H1 (cell line): ENCODE results near the gene GLE1. TPM values are rescaled to one million over a fixed set of nuclear protein-coding genes. Genes with fewer than 3 reads are reported as not detected.

Experiments used
- CTCF ChIA-PET: fragments of 300-600 bp; sonication (Branson Sonifier 250); formaldehyde crosslinking; loops from one replicate; lab custom pipeline; 2021; ENCODE audit not compliant: partially characterized antibody; lab: Charles Lee
- POLR2A ChIA-PET: fragments of 300-600 bp; sonication (Branson Sonifier 250); formaldehyde crosslinking; loops from one replicate; lab custom pipeline; 2021; ENCODE audit warnings: inconsistent platforms; ENCODE audit not compliant: partially characterized antibody; lab: Charles Lee
- DNase-seq, 2 experiments: peaks; one replicate each; pipeline versions ENCODE4 v3.0.0 to v3.0.0-alpha.2; 2010 to 2022; ENCODE audit warnings: low spot score in 2 of 2, low read depth in 1 of 2, mixed read lengths in 1 of 2
- FAIRE-seq: peaks from 2 replicates; lab custom pipeline; 2011; peaks lifted over from hg19 to GRCh38; lab: Jason Lieb, UNC
- H2AFZ ChIP-seq: 2 replicates; pipeline ENCODE4 v1.8.1; 2012; ENCODE audit warnings: low read length, inconsistent platforms
- H2AK5ac ChIP-seq: 2 replicates; pipeline ENCODE4 v1.6.1; 2013; ENCODE audit warnings: low read depth, low read length
- H2BK120ac ChIP-seq: replicated peaks from 2 replicates; pipeline ENCODE3; 2013; ENCODE audit warnings: low read depth, low read length, inconsistent platforms
- H2BK12ac ChIP-seq: 2 replicates; pipeline ENCODE4 v1.6.1; 2013; ENCODE audit warnings: low read depth, low read length
- H2BK15ac ChIP-seq: 2 replicates; pipeline ENCODE4 v1.6.1; 2013; ENCODE audit warnings: low read length
- H2BK20ac ChIP-seq: 2 replicates; pipeline ENCODE4 v1.6.1; 2013; ENCODE audit warnings: low read length
- H2BK5ac ChIP-seq: 2 replicates; pipeline ENCODE4 v1.6.1; 2013; ENCODE audit warnings: low read depth, low read length
- H3K14ac ChIP-seq: 2 replicates; pipeline ENCODE4 v1.6.1; 2013; ENCODE audit warnings: inconsistent platforms; ENCODE audit not compliant: insufficient read length
- H3K18ac ChIP-seq: 2 replicates; pipeline ENCODE4 v1.6.1; 2013; ENCODE audit warnings: low read length; ENCODE audit errors: extremely low read depth
- H3K23ac ChIP-seq: 2 replicates; pipeline ENCODE4 v1.6.1; 2013; ENCODE audit warnings: inconsistent platforms; ENCODE audit not compliant: insufficient read length
- H3K23me2 ChIP-seq: 2 replicates; pipeline ENCODE4 v1.6.1; 2013; ENCODE audit warnings: low read depth, low read length
- H3K27ac ChIP-seq: 2 replicates; pipeline ENCODE4 v1.6.1; 2011; ENCODE audit warnings: low read depth, low read length, inconsistent platforms
- H3K27me3 ChIP-seq, 4 experiments: replicated peaks in 1 of 4; 1 replicate in 1 of 4; 2 replicates in 3 of 4; pipeline versions ENCODE4 v1.6.1 to v1.8.1; 2011 to 2013; ENCODE audit warnings: low read length in 3 of 4, mild to moderate bottlenecking in 3 of 4, inconsistent platforms in 2 of 4, mixed read lengths in 2 of 4, moderate library complexity in 1 of 4; ENCODE audit not compliant: control insufficient read depth in 3 of 4, insufficient read depth in 3 of 4; ENCODE audit errors: extremely low read depth in 1 of 4
- H3K36me3 ChIP-seq, 4 experiments: 2 replicates each; pipeline versions ENCODE4 v1.6.1 to v1.8.1; 2011 to 2013; ENCODE audit warnings: mild to moderate bottlenecking in 4 of 4, low read length in 3 of 4, moderate library complexity in 2 of 4, control low read depth in 1 of 4, inconsistent platforms in 1 of 4; ENCODE audit not compliant: insufficient read depth in 4 of 4, control insufficient read depth in 2 of 4
- H3K4ac ChIP-seq: replicated peaks from 2 replicates; pipeline ENCODE3; 2013; ENCODE audit warnings: low read length, low read depth, mixed read lengths, inconsistent platforms; ENCODE audit not compliant: insufficient read length
- H3K4me1 ChIP-seq, 4 experiments: replicated peaks in 1 of 4; 1 replicate in 1 of 4; 2 replicates in 3 of 4; pipeline versions ENCODE4 v1.6.1 to v1.8.1; 2011 to 2013; ENCODE audit warnings: low read length in 3 of 4, inconsistent platforms in 2 of 4, mixed read lengths in 1 of 4; ENCODE audit not compliant: insufficient read depth in 4 of 4, control insufficient read depth in 3 of 4
- H3K4me2 ChIP-seq, 2 experiments: 2 replicates each; pipeline versions ENCODE4 v1.6.1 to v1.8.1; 2011 to 2013; ENCODE audit warnings: low read depth in 2 of 2, low read length in 2 of 2, control low read depth in 1 of 2, inconsistent platforms in 1 of 2, mild to moderate bottlenecking in 1 of 2; ENCODE audit not compliant: insufficient read depth in 1 of 2
- H3K4me3 ChIP-seq, 4 experiments: fragments of 200-600, 300-600 bp in 1 of 4; sonication (generic), shearing (Covaris generic), sonication (Bioruptor Twin) in 1 of 4; 2 replicates each; pipeline versions ENCODE4 v1.5.1 to v1.8.1; 2011 to 2016; ENCODE audit warnings: low read length in 4 of 4, low read depth in 3 of 4, control low read depth in 2 of 4, inconsistent platforms in 2 of 4, mild to moderate bottlenecking in 2 of 4, mixed read lengths in 1 of 4, moderate library complexity in 1 of 4; ENCODE audit not compliant: insufficient read depth in 2 of 4; ENCODE audit errors: extremely low read depth in 1 of 4
- H3K56ac ChIP-seq: replicated peaks from 2 replicates; pipeline ENCODE3; 2013; ENCODE audit warnings: low read depth, mild to moderate bottlenecking, mixed read lengths, low read length, inconsistent platforms; ENCODE audit not compliant: insufficient read length
- H3K79me1 ChIP-seq: 2 replicates; pipeline ENCODE4 v1.6.1; 2013; ENCODE audit warnings: low read depth, low read length, control low read depth
- H3K79me2 ChIP-seq, 2 experiments: 2 replicates each; pipeline versions ENCODE4 v1.6.1 to v1.8.1; 2012 to 2013; ENCODE audit warnings: low read length in 2 of 2, mild to moderate bottlenecking in 2 of 2, inconsistent platforms in 1 of 2; ENCODE audit not compliant: insufficient read depth in 2 of 2, control insufficient read depth in 1 of 2
- H3K9ac ChIP-seq, 4 experiments: replicated peaks in 1 of 4; 1 replicate in 1 of 4; 2 replicates in 3 of 4; pipeline versions ENCODE4 v1.6.1 to v1.8.1; 2011 to 2013; ENCODE audit warnings: low read depth in 3 of 4, low read length in 3 of 4, control low read depth in 2 of 4, mild to moderate bottlenecking in 2 of 4, moderate library complexity in 2 of 4, inconsistent platforms in 1 of 4; ENCODE audit errors: extremely low read depth in 1 of 4
- H3K9me3 ChIP-seq, 2 experiments: 2 replicates each; pipeline versions ENCODE4 v1.6.1 to v1.8.1; 2012 to 2013; ENCODE audit warnings: mild to moderate bottlenecking in 2 of 2, moderate library complexity in 2 of 2, control low read depth in 1 of 2, inconsistent platforms in 1 of 2, low read depth in 1 of 2, low read length in 1 of 2, mixed read lengths in 1 of 2; ENCODE audit not compliant: insufficient read depth in 2 of 2
- H4K20me1 ChIP-seq, 2 experiments: replicated peaks in 1 of 2; 2 replicates each; pipeline versions ENCODE3 to v1.8.1; 2011 to 2013; ENCODE audit warnings: inconsistent platforms in 2 of 2, low read length in 2 of 2, mild to moderate bottlenecking in 1 of 2; ENCODE audit not compliant: insufficient read depth in 2 of 2, control insufficient read depth in 1 of 2
- H4K5ac ChIP-seq: 2 replicates; pipeline ENCODE4 v1.6.1; 2013; ENCODE audit warnings: low read length, low read depth, mixed read lengths, inconsistent platforms; ENCODE audit not compliant: insufficient read length
- H4K8ac ChIP-seq: 2 replicates; pipeline ENCODE4 v1.8.0; 2013; ENCODE audit warnings: mild to moderate bottlenecking, moderate library complexity, low read length, inconsistent platforms; ENCODE audit not compliant: insufficient read depth; ENCODE audit errors: extremely low read depth
- H4K91ac ChIP-seq: replicated peaks from 2 replicates; pipeline ENCODE3; 2013; ENCODE audit warnings: low read length, mixed read lengths, inconsistent platforms; ENCODE audit not compliant: insufficient read length
- BCL11A ChIP-seq, 2 experiments: IDR thresholded peaks; one replicate each; pipeline ENCODE4 v1.6.1; 2011; ENCODE audit warnings: low read depth in 2 of 2, low read length in 2 of 2, mild to moderate bottlenecking in 2 of 2
- CHD1 ChIP-seq: IDR thresholded peaks from 2 replicates; pipeline ENCODE4 v1.6.1; 2012; ENCODE audit warnings: low read depth, low read length, improper control_type of control experiment
- E2F6 ChIP-seq: IDR thresholded peaks from 2 replicates; pipeline ENCODE4 v1.6.1; 2012; ENCODE audit warnings: inconsistent platforms
- EZH2 ChIP-seq: fragments of 200-600 bp; sonication (generic); IDR thresholded peaks from 2 replicates; pipeline ENCODE4 v1.7.1; 2012; ENCODE audit warnings: low read depth, mild to moderate bottlenecking, moderate library complexity, low read length, inconsistent platforms; ENCODE audit not compliant: severe bottlenecking
- KDM4A ChIP-seq: IDR thresholded peaks from one replicate; pipeline ENCODE4 v1.7.1; 2012; ENCODE audit warnings: low read depth, mild to moderate bottlenecking, moderate library complexity, low read length, inconsistent platforms; ENCODE audit not compliant: severe bottlenecking
- MAX ChIP-seq: IDR thresholded peaks from 2 replicates; pipeline ENCODE4 v1.6.1; 2012; ENCODE audit warnings: inconsistent platforms
- NANOG ChIP-seq: IDR thresholded peaks from 2 replicates; pipeline ENCODE4 v1.6.1; 2011; ENCODE audit warnings: low read length, low read depth, mild to moderate bottlenecking, inconsistent platforms; ENCODE audit not compliant: insufficient read depth, poor library complexity, severe bottlenecking
- POLR2AphosphoS5 ChIP-seq: IDR thresholded peaks from 2 replicates; pipeline ENCODE4 v1.6.1; 2011; ENCODE audit warnings: low read depth, low read length
- RAD21 ChIP-seq, 2 experiments: IDR thresholded peaks in 1 of 2; conservative IDR thresholded peaks in 1 of 2; 2 replicates each; pipeline ENCODE4 v1.6.1; 2011; ENCODE audit warnings: low read depth in 2 of 2, low read length in 2 of 2, improper control_type of control experiment in 1 of 2, inconsistent platforms in 1 of 2, mild to moderate bottlenecking in 1 of 2, moderate library complexity in 1 of 2
- RNF2 ChIP-seq: fragments of 200-900, 300-1000 bp; sonication (generic); IDR thresholded peaks from 2 replicates; pipeline ENCODE4 v1.7.1; 2016; ENCODE audit warnings: borderline replicate concordance, low read depth, mild to moderate bottlenecking, antibody characterized with exemption, low read length; ENCODE audit not compliant: poor library complexity, severe bottlenecking; ENCODE audit errors: missing control alignments
- SIX5 ChIP-seq: IDR thresholded peaks from 2 replicates; pipeline ENCODE4 v1.6.1; 2011; ENCODE audit warnings: mild to moderate bottlenecking, low read depth, low read length
- SUZ12 ChIP-seq: fragments of 200-600 bp; sonication (generic); IDR thresholded peaks from 2 replicates; pipeline ENCODE4 v1.6.1; 2012; ENCODE audit warnings: mild to moderate bottlenecking, inconsistent platforms, low read length, moderate library complexity, mixed read lengths
- WGBS, 2 experiments: shearing (Covaris generic) in 1 of 2; methylation state at CpG; one replicate each; pipeline versions ENCODE4 v1.1.6 to v1.1.7; 2013 to 2015; ENCODE audit warnings: low lambda C conversion rate in 2 of 2, mixed read lengths in 2 of 2, inconsistent platforms in 1 of 2, low coverage in 1 of 2, missing lambda C conversion rate in 1 of 2; ENCODE audit not compliant: insufficient replicate concordance in 2 of 2, insufficient coverage in 1 of 2, insufficient read length in 1 of 2; ENCODE audit errors: extremely low coverage in 1 of 2, missing lambda C conversion rate in 1 of 2; 5-methylcytosine and 5-hydroxymethylcytosine counted together
- polyA plus RNA-seq, 7 experiments: library from polyadenylated mRNA; depleted of rRNA in 3 of 7; stranded (reverse) in 5 of 7; unstranded in 2 of 7; fragments of >200 nt in 5 of 7; fragments of 200-250 nt in 2 of 7; gene quantifications; 1 replicate in 5 of 7; 2 replicates in 1 of 7; 4 replicates in 1 of 7; pipeline versions ENCODE4 v1.2.1 to v1.2.3, GENCODE V29; 2011 to 2013; ENCODE audit warnings: missing spikeins in 2 of 7, mixed read lengths in 2 of 7
- total RNA-seq: library from RNA; stranded (reverse); fragmentation: NEBNext Ultra II Directional; extraction: Animal tissue kit (Norgen Biotek cat#: 25700); gene quantifications from 2 replicates; pipeline ENCODE4 v1.2.1, GENCODE V29; 2021

GLE1 gene
- total and polyA plus RNA-seq, 2 of the 8 experiments (the other 6 are each of a cell fraction or from before 2014, with no cell fraction given) = 9.6 to 14.9 TPM

GRCh38 chr9:128550226-128550625 is 45.7 kb downstream of the GLE1 start:
- POLR2A ChIA-PET = interaction anchor here (1.3 to 7.2 kb wide), 6 partner anchors 9 to 146 kb away, joined by 3 to 59 read pairs (median 6); partner anchors contain the start of gene GLE1
- TF ChIP-seq CHD1 (no peak), NANOG (no peak), SIX5 (no peak), BCL11A (IDR thresholded peaks at IDR 0.05; ENCODE audit: low read depth in 2 of 2, low read length in 2 of 2) (no peak), E2F6 (no peak), SUZ12 (no peak), EZH2 (no peak), RAD21 (IDR thresholded peaks at IDR 0.05 in 1 of 2, conservative IDR thresholded peaks at IDR 0.05 in 1 of 2; ENCODE audit: low read depth in 2 of 2, low read length in 2 of 2) (no peak), KDM4A (no peak), RNF2 (no peak), POLR2AphosphoS5 (no peak), MAX (no peak)

More at GRCh38 chr9:128550226-128550625, 45.7 kb downstream of the GLE1 start:
- Histone ChIP-seq H3K4me3 (no peak overlapping the region), H4K20me1 (peaks cover 2 to 8% of the 10 kb centered on the region in 2 experiments), H3K79me2 (peaks cover 0 to 23% of the 10 kb centered on the region in 2 experiments; a peak in 2 of 4 replicates), H3K27me3 (peaks cover 0 to 3% (median 0%) of the 10 kb centered on the region in 4 experiments; a peak in 3 of 7 replicates), H3K23me2 (peaks cover 5% of the 10 kb centered on the region), H2AFZ (no peak overlapping the region), H3K23ac (no peak overlapping the region), H3K4me2 (no peak overlapping the region), H2BK15ac (no peak overlapping the region), H3K9ac (no peak overlapping the region), H2BK20ac (no peak overlapping the region), H3K18ac (no peak overlapping the region), H2BK12ac (no peak overlapping the region), H2AK5ac (no peak overlapping the region), H3K36me3 (no peaks in the 10 kb centered on the region), H4K5ac (no peak overlapping the region), H3K9me3 (no peaks in the 10 kb centered on the region), H3K79me1 (no peaks in the 10 kb centered on the region), H3K4me1 (peaks cover 10 to 16% (median 15%) of the 10 kb centered on the region in 4 experiments), H3K56ac (no peak overlapping the region), H4K91ac (no peak overlapping the region), H3K27ac (no peak overlapping the region), H3K4ac (no peak overlapping the region), H3K14ac (no peak overlapping the region), H2BK120ac (no peak overlapping the region), H4K8ac (no peak overlapping the region), H2BK5ac (no peak overlapping the region)
- CTCF ChIA-PET = interaction anchor here (0.5 to 1.3 kb wide), 5 partner anchors 10 to 121 kb away, joined by 3 to 5 read pairs (median 3); no protein-coding TSS in a partner anchor
- WGBS, 2 experiments = 79% methylated on average over 2 of the region's 2 CpGs; no CpG with 5 or more reads in 1 of the 2 experiments
- DNase-seq (no peak), FAIRE-seq (no peak)
